ENCODE measurements around the gene PCDH19.

DNA sequence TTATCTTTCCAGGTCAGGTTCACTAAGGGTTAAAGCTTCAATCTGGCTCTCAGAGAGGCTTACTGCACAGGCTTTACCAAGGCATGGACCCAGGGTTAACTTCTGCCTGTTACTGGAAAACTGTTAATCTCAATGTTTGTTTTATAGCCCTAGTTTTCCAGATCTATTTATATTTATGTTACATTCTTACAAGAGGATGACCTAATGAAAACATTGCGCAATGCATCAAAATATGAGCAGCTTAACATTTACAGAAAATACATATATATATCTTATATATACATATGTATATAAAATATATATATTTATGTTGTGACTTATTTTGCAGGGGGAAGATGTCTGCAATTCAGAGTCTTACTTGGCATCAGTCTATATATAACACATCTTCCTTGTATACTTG is 112.3 kb downstream of the PCDH19 start:
- TF ChIP-seq, protein P1, sequence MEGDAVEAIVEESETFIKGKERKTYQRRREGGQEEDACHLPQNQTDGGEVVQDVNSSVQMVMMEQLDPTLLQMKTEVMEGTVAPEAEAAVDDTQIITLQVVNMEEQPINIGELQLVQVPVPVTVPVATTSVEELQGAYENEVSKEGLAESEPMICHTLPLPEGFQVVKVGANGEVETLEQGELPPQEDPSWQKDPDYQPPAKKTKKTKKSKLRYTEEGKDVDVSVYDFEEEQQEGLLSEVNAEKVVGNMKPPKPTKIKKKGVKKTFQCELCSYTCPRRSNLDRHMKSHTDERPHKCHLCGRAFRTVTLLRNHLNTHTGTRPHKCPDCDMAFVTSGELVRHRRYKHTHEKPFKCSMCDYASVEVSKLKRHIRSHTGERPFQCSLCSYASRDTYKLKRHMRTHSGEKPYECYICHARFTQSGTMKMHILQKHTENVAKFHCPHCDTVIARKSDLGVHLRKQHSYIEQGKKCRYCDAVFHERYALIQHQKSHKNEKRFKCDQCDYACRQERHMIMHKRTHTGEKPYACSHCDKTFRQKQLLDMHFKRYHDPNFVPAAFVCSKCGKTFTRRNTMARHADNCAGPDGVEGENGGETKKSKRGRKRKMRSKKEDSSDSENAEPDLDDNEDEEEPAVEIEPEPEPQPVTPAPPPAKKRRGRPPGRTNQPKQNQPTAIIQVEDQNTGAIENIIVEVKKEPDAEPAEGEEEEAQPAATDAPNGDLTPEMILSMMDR (IDR thresholded peaks at IDR 0.05), result no peak
- no peak for TF ChIP-seq SIN3A (IDR thresholded peaks at IDR 0.05; ENCODE audit: borderline replicate concordance, insufficient read depth, low read depth, low read length)

Data from Panc1 (cell line).